HG03280 (cell line): Measurements from ENCODE around the gene STAT3.

Source experiments
- ATAC-seq: cut with Tn5 transposase; IDR thresholded peaks from one replicate; pipeline ENCODE4 v1.9.1; 2021; ENCODE audit warnings: mild to moderate bottlenecking, moderate library complexity; ENCODE audit not compliant: unreplicated experiment

The STAT3 gene

GRCh38 chr17:42354956-42355843, 33.0 kb downstream of the STAT3 start:
- ATAC-seq: no peak

- no peak for ATAC-seq
These were observed 40.1 kb downstream of the STAT3 start for GRCh38 chr17:42348104-42348503.

GRCh38 chr17:42347606-42348005, 40.6 kb downstream of the STAT3 start:
- no peak for ATAC-seq

GRCh38 chr17:42347198-42347597, 41.0 kb downstream of the STAT3 start:
- no peak for ATAC-seq

- ATAC-seq: no peak
These were observed 41.8 kb downstream of the STAT3 start for GRCh38 chr17:42346481-42346880.

GRCh38 chr17:42345396-42346073, 42.7 kb downstream of the STAT3 start:
- ATAC-seq: no peak

GRCh38 chr17:42342242-42343008, 45.8 kb downstream of the STAT3 start:
- ATAC-seq: no peak

- ATAC-seq: no peak
These were observed 46.7 kb downstream of the STAT3 start for GRCh38 chr17:42341568-42341967.

- no peak for ATAC-seq
These were observed 47.5 kb downstream of the STAT3 start for GRCh38 chr17:42340691-42341127.

GRCh38 chr17:42339221-42339620, 49.0 kb downstream of the STAT3 start:
- ATAC-seq: no peak

- no peak for ATAC-seq
These were observed 49.7 kb downstream of the STAT3 start for GRCh38 chr17:42338427-42338985.

GRCh38 chr17:42337442-42337841, 50.8 kb downstream of the STAT3 start:
- ATAC-seq: peak; percentile 61

- ATAC-seq: no peak
These were observed 53.6 kb downstream of the STAT3 start for GRCh38 chr17:42334677-42335076.

- ATAC-seq: no peak
These were observed 55.2 kb downstream of the STAT3 start for GRCh38 chr17:42333053-42333452.

- ATAC-seq: no peak
These were observed 58.9 kb downstream of the STAT3 start for GRCh38 chr17:42329025-42329976.

- no peak for ATAC-seq
These were observed 63.2 kb downstream of the STAT3 start for GRCh38 chr17:42325026-42325425.

- ATAC-seq: no peak
These were observed 64.9 kb downstream of the STAT3 start for GRCh38 chr17:42323268-42323773.

GRCh38 chr17:42322382-42323267, 65.6 kb downstream of the STAT3 start:
- peak; percentile 60 for ATAC-seq

- no peak for ATAC-seq
These were observed 66.7 kb downstream of the STAT3 start for GRCh38 chr17:42321555-42321954.
